Type B pancreatic cell (in vitro differentiated cells): ENCODE measurements around the gene C1QL1. TPM values are rescaled to one million over a fixed set of nuclear protein-coding genes. Genes with fewer than 3 reads are reported as not detected.

ENCODE experiments used
- DNase-seq: peaks from one replicate; pipeline ENCODE4 v3.0.0; 2021; ENCODE audit warnings: mixed read lengths; ENCODE audit not compliant: unreplicated experiment; ENCODE audit errors: extremely low spot score
- H3K27ac Mint-ChIP-seq: 2 replicates; pipeline ENCODE4 v1.8.0; 2021; ENCODE audit warnings: mild to moderate bottlenecking, mixed read lengths
- H3K27me3 Mint-ChIP-seq: 2 replicates; pipeline ENCODE4 v1.8.0; 2021; ENCODE audit warnings: mixed read lengths
- H3K36me3 Mint-ChIP-seq: 2 replicates; pipeline ENCODE4 v1.8.0; 2021; ENCODE audit warnings: mixed read lengths
- H3K4me1 Mint-ChIP-seq: one replicate; pipeline ENCODE4 v1.8.0; 2021; ENCODE audit warnings: mixed read lengths; ENCODE audit not compliant: unreplicated experiment
- H3K4me3 Mint-ChIP-seq: 2 replicates; pipeline ENCODE4 v1.8.0; 2021; ENCODE audit warnings: mild to moderate bottlenecking, mixed read lengths
- H3K9me3 Mint-ChIP-seq: 2 replicates; pipeline ENCODE4 v1.8.0; 2021; ENCODE audit warnings: mixed read lengths
- total RNA-seq: library from RNA; stranded (reverse); gene quantifications from 2 replicates; pipeline ENCODE4 v1.2.1, GENCODE V29; 2021; ENCODE audit warnings: low replicate concordance
- TF ChIP-seq, protein P1 (sequence below): fragments of 200-600 bp; sonication (generic); conservative IDR thresholded peaks from 2 replicates; pipeline ENCODE4 v1.5.0; 2021; ENCODE audit warnings: antibody characterized with exemption, mild to moderate bottlenecking

Gene C1QL1
- total RNA-seq, 1 donor from 2014 or later: 15.6 TPM

DNA sequence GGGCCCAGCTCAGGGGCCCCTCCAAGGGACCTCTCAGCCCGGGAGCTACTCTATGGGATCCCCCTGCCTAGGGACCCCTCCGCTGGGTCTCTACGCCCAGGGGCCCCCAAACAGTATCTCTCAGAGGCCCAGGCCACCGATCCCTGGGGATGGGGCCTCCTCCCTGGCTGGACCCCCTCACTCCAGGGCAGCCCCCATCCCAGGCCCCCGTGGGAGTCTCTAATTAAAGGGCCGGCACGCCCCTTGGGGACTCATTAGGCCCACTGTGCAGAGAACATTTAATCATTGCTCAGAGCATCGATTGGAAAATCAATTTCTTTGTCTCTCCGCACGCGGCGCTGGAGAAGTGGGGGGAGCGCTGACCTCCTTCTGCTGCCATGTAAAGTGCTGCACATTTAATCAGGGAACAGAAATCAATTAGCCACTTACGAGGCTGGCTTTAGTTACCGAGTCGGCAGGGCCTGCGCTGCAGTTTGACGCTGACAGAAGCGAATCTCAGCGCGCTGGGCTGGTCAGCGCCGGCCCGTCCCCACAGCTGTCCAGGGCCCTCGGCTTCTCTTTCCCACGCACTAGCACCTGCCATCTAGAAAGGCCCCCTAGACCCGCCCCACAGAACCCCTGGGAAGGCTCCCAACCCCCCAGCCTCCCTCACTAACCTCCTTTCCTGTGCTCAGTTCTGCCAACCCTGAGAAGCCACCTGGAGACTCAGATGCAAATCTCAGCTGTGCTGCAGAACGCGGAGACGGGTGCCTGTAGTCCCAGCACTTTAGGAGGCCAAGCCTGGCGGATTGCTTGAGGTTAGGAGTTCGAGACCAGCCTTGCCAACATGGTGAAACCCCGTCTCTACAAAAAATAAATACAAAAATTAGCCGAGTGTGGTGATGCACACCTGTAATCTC is 20.2 kb upstream of the C1QL1 start:
- H3K9me3 Mint-ChIP-seq: no peaks in the 10 kb centered on the region
- TF ChIP-seq, protein P1, sequence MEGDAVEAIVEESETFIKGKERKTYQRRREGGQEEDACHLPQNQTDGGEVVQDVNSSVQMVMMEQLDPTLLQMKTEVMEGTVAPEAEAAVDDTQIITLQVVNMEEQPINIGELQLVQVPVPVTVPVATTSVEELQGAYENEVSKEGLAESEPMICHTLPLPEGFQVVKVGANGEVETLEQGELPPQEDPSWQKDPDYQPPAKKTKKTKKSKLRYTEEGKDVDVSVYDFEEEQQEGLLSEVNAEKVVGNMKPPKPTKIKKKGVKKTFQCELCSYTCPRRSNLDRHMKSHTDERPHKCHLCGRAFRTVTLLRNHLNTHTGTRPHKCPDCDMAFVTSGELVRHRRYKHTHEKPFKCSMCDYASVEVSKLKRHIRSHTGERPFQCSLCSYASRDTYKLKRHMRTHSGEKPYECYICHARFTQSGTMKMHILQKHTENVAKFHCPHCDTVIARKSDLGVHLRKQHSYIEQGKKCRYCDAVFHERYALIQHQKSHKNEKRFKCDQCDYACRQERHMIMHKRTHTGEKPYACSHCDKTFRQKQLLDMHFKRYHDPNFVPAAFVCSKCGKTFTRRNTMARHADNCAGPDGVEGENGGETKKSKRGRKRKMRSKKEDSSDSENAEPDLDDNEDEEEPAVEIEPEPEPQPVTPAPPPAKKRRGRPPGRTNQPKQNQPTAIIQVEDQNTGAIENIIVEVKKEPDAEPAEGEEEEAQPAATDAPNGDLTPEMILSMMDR: no peak
- peaks cover 31% of the 10 kb centered on the region for H3K27me3 Mint-ChIP-seq
- no peaks in the 10 kb centered on the region for H3K36me3 Mint-ChIP-seq
- H3K4me3 Mint-ChIP-seq: no peak overlapping the region
- no peak for DNase-seq
- H3K27ac Mint-ChIP-seq: no peak overlapping the region
- H3K4me1 Mint-ChIP-seq: peaks cover 4% of the 10 kb centered on the region

DNA sequence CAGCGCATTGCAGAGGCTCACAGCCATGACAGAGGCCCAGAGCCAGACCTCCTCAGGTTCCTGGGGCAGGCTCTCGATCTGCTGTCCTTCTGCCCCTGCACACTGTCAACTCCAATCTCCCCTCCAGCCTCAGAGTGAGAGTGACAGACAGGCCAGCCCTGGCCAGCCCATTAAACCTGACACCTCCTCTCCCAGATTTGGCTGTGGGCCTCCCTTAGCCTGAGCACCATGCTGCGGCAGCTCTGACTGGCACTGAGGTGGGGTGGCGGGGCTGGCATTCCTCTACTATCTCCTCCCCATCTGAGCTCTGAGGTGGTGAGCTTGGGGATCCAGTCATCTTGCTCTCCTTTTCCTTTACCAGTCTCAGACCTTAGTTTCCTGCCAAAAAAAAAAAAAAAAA is 15.5 kb upstream of the C1QL1 start:
- H3K4me3 Mint-ChIP-seq: no peak overlapping the region
- H3K4me1 Mint-ChIP-seq: peaks cover 16% of the 10 kb centered on the region
- DNase-seq: no peak
- H3K27ac Mint-ChIP-seq: no peak overlapping the region
- peaks cover 52% of the 10 kb centered on the region for H3K27me3 Mint-ChIP-seq
- TF ChIP-seq, protein P1: no peak
- H3K36me3 Mint-ChIP-seq: no peaks in the 10 kb centered on the region
- no peaks in the 10 kb centered on the region for H3K9me3 Mint-ChIP-seq

DNA sequence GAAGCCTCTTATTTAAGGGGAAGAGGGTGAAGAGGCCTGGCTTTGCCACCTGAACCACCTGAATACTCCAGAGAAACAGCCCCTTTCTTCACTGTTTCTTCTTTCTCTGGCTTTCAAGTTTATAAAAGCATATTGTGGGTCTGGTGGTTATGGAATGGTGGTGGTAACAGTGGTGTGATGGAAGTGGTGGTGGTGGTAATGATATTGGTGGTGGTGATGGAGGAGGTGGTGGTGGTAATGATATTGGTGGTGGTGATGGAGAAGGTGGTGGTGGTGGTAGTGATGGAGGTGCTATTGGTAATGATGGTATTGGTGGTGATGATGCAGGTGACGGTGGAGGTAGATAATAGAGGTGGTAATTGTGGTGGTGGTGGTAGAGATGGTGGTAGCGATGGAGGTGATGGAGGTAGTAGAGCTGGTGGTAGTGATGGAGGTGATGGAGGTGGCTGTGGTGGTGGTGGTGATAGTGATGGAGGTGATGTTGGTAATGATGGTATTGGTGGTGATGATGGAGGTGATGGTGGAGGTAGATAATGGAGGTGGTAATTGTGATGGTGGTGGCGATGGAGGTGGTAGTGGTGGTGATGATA is 14.1 kb upstream of the C1QL1 start:
- H3K4me1 Mint-ChIP-seq: peaks cover 22% of the 10 kb centered on the region

DNA sequence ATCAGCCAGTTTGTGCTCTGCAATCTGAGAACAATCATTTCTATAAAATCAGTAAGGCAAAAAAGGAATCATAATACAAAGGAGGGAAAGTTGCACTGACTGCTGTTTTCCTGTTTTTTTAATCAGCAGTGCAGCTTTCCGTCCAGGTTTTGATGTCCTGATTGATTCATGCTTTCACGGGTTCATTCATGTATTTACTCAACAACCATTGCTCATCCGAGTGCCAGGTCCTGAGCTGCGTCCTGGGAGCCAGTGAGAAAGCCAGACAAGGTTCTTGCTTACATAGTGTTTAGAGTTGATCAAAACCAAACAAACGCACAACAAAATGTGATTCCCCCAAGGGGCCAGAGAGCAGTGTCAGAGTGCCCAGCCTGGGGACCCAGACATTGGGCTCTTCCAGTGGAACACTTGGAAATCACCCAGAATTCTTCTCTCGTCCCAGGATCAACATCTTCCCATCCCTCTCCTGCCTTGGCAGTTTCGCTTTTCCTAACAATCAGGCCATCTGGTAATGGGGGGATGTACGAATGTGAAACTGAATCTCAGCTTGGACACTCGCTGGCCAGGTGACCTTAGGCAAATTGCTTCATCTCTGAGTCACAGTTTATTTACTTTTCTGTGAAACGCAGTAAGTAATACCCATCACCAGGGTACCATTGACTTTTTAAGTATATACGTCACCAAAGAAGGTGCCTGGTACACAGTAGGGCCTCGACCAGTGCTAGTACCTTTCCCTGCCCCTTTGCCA is 13.3 kb upstream of the C1QL1 start:
- Mint-ChIP-seq H3K4me3 (peak overlapping the region; percentile 40), H3K36me3 (no peaks in the 10 kb centered on the region), H3K27me3 (peaks cover 57% of the 10 kb centered on the region), H3K4me1 (peaks cover 22% of the 10 kb centered on the region), H3K27ac (peak overlapping the region; percentile 4), H3K9me3 (no peaks in the 10 kb centered on the region)
- TF ChIP-seq, protein P1: no peak
- DNase-seq: no peak

More for the DNA sequence above, 14.1 kb upstream of the C1QL1 start:
- H3K9me3 Mint-ChIP-seq: no peaks in the 10 kb centered on the region
- no peak overlapping the region for H3K27ac Mint-ChIP-seq
- no peak overlapping the region for H3K4me3 Mint-ChIP-seq
- DNase-seq: no peak
- H3K36me3 Mint-ChIP-seq: no peaks in the 10 kb centered on the region
- TF ChIP-seq, protein P1: no peak
- peaks cover 56% of the 10 kb centered on the region for H3K27me3 Mint-ChIP-seq

DNA sequence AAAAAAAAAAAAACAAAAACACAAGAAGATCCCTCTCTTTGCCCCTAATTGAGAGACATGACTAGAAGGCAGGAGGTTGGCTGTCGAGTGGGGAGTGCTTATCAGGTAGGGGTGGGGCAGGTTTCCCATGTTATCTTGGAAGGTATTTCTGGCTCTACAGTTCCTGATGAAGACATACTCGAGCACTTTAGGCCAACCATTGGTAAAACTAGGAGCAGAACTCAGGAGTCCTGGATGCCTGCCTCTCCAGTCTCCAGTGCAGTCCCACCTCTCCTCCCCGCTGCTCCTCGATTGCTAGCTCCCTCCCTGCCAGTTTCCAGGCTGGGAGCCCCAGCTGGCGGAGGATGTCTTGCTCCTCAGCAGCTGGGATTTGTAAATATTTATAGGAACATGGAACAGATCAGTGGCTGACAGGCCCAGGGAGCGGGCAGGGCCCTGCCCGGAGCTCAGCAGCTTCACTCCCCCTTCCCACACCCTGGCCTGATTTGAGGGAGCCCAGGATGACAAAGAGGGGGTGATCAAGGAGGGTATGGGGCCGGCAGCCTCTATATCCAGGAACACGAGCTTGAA is 11.4 kb upstream of the C1QL1 start:
- H3K9me3 Mint-ChIP-seq: no peaks in the 10 kb centered on the region
- no peak for DNase-seq
- peak overlapping the region; percentile 34 for H3K4me3 Mint-ChIP-seq
- H3K4me1 Mint-ChIP-seq: peaks cover 22% of the 10 kb centered on the region
- TF ChIP-seq, protein P1: no peak
- peaks cover 58% of the 10 kb centered on the region for H3K27me3 Mint-ChIP-seq
- no peaks in the 10 kb centered on the region for H3K36me3 Mint-ChIP-seq
- H3K27ac Mint-ChIP-seq: no peak overlapping the region
